GM19035 (cell line): Measurements from ENCODE around the gene ZNF492.
"Not testable (repeated sequence)": the region's sequence is repeated elsewhere in the genome, so short reads cannot be mapped to it uniquely, and the experiment has no call there.

Experiments
- ATAC-seq: cut with Tn5 transposase; IDR thresholded peaks from one replicate; pipeline ENCODE4 v1.9.1; 2021; ENCODE audit not compliant: unreplicated experiment

ZNF492 gene

DNA sequence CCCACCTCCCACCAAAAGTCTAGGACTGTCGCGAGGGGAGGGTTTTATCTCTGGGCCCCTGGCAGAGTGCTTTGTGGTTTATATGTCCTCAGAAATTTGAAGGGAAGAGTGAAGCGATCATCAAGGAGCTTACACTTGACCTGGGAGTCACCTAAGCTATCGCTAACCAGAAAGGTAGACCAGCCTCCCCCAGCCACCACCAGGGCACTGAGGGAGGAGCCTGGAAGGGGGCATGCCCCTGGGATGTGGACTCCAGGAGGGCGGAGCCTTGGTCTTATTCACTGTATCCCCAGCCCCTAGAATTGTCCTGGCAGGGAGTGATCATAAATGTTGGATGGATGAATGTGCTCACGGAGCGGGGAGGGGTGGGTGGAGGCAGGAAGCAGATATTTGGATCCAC is 16.9 kb upstream of the ZNF492 start:
- not testable (repeated sequence) for ATAC-seq

- ATAC-seq: no peak
Observed at GRCh38 chr19:22617614-22618320, 16.4 kb upstream of the ZNF492 start.

DNA sequence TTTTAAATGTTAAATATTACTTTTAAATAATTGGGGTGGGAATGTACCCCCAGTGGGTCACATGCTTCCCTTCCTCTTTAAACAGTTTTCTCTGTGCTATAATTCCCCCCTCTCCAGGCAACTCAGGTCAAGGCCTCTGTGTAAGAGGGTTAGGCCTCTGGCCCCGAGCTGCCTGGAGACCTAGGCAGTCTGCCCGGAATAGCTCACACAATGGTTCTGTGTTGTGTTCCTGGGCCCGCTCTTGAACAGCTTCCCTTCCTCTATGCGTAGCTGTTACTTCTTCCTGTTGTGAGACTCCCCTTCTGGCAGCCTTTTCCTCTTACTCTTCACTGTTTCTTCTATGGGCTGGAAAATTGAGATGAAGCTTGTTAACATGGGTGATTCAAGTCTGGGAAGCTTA is 14.8 kb upstream of the ZNF492 start:
- no peak for ATAC-seq

GRCh38 chr19:22619932-22620331 is 14.2 kb upstream of the ZNF492 start:
- no peak for ATAC-seq

DNA sequence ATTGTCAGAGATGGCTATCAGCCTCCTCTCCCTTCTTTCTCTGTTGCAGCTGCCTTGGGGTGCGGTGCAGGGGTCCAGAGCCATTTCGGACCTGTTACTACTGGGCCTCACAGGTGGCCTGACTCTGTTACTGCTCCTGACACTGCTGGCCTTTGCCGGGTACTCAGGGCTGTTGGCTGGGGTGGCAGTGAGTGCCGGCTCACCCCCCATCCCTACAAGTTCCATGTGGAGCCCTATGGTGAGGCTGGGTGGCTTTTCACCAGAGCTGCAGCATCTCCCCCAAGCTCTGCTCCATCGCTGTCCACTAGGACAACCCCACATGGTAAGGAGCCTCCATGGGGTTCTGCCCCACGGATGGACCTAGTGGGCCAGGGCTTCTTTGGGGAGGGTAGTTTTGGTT is 13.7 kb upstream of the ZNF492 start:
- ATAC-seq: no peak

DNA sequence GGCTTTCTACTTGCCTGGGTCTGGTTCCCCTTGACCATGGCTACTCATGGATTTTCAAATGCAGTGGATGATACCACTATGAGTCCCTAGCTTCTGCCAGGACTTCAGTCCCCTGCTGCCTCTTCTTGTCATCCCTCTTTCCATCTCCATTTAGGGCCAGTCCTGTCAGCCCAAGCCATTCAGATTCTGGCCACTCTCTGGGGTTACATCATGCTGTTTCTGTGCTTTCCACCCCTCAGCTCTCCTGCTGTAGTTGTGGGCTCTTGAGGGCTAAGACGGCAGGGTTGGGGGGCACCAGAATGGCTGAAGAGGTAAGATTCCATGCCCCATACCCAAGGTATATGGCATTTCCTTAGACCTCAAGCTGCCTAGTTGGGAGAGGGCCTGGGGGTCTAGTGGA is 13.2 kb upstream of the ZNF492 start:
- no peak for ATAC-seq

DNA sequence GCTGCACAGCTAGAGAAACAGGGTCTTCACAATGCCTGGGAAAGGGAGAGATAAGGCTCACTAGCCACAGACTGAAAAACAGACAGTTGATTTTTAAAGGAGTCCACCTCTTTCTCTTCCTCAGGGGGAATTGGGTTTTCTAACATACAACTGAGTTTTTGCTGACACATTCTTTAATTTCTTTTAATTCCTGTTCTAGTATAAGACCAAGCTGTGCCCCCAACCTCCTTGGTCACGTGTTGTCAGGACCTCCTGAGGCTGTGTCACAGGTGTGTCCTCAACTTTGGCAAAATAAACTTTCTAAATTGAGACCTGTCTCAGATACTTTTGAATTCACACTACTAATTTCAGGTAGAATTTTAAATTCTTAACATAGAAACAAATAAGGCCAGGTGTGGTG is 12.1 kb upstream of the ZNF492 start:
- ATAC-seq: no peak

- no peak for ATAC-seq
Observed at GRCh38 chr19:22622901-22623840, 11.0 kb upstream of the ZNF492 start.

GRCh38 chr19:22623841-22624221 is 10.3 kb upstream of the ZNF492 start:
- no peak for ATAC-seq

- no peak for ATAC-seq
Observed at GRCh38 chr19:22625266-22626035, 8.7 kb upstream of the ZNF492 start.

- ATAC-seq: no peak
Observed at GRCh38 chr19:22627526-22627925, 6.6 kb upstream of the ZNF492 start.

- ATAC-seq: no peak
Observed at GRCh38 chr19:22628401-22628800, 5.7 kb upstream of the ZNF492 start.

- ATAC-seq: no peak
Observed at GRCh38 chr19:22634450-22634827, 315 bp downstream of the ZNF492 start.

DNA sequence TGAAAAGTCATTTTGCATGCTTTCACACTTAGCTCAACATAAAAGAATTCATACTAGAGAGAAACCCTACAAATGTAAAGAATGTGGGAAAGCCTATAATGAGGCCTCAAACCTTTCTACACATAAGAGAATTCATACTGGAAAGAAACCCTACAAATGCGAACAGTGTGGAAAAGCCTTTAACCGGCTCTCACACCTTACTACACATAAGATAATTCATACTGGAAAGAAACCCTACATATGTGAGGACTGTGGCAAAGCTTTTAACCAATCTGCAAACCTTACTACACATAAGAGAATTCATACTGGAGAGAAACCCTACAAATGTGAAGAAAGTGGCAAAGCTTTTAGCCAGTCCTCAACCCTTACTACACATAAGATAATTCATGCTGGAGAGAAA is 51.4 kb downstream of the ZNF492 start:
- ATAC-seq: not testable (repeated sequence)

DNA sequence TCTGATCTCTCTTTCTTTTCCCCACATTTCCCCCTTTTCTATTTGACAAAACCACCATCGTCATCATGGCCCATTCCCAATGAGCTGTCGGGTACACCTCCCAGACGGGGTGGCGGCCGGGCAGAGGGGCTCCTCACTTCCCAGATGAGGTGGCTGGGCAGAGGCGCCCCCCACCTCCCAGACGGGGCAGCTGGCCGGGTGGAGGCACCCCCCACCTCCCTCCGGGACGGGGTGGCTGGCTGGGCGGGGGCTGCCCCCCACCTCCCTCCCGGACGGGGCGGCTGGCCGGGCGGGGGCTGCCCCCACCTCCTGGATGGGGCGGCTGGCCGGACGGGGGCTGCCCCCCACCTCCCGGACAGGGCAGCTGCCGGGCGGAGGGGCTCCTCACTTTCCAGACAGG is 68.5 kb downstream of the ZNF492 start:
- not testable (repeated sequence) for ATAC-seq

DNA sequence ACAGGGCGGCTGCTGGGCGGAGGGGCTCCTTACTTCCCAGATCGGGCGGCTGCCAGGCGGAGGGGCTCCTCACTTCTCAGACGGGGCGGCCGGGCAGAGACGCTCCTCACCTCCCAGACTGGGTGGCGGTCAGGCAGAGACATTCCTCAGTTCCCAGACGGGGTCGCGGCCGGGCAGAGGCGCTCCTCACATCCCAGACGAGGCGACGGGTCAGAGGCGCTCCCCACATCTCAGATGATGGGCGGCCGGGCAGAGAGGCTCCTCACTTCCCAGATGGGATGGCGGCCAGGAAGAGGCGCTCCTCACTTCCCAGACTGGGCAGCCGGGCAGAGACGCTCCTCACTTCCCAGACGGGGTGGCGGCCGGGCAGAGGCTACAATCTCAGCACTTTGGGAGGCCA is 69.0 kb downstream of the ZNF492 start:
- ATAC-seq: not testable (repeated sequence)

DNA sequence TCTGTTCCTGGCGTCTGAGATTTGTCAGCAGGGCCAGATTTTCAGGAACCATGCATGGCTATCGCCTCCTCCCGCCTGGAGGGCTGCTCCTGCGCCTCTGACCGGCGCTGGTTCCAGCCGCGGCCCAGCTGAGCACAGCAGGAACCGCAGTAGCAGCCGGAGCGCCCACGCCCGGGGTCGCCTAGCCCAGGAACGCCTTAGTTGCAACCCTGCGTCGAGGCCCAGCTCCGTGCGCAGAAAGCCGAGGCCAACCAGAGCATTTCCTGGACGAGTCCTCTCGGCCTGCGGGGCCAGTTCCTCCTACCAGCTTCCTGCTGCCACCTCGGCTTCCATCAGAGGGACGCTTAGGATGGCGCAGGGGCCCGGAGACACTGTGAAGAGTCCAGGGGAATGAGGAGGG is 74.9 kb downstream of the ZNF492 start:
- no peak for ATAC-seq
